Esophagus squamous epithelium (tissue), 4 donors: ENCODE measurements around the gene PKDCC.

ENCODE experiments used
- CTCF ChIP-seq, 6 experiments: fragments of 450-650 bp in 4 of 6; fragments of 200-600 bp in 2 of 6; sonication (generic) in 2 of 6; IDR thresholded peaks; one replicate each; pipeline ENCODE4 v1.5.1; 2016 to 2019; ENCODE audit warnings: antibody characterized with exemption in 6 of 6, mild to moderate bottlenecking in 4 of 6, moderate library complexity in 4 of 6
- POLR2A ChIP-seq, 4 donors: fragments of 450-650 bp; IDR thresholded peaks; one replicate each; pipeline ENCODE4 v1.6.1; 2017; ENCODE audit warnings: antibody characterized with exemption in 4 of 4, mild to moderate bottlenecking in 4 of 4, moderate library complexity in 3 of 4

GRCh38 chr2:42106257-42106816, 58.5 kb downstream of the PKDCC start:
- no peak for TF ChIP-seq CTCF (IDR thresholded peaks at IDR 0.05)
- no peak for TF ChIP-seq POLR2A (IDR thresholded peaks at IDR 0.05)
